Measurements from ENCODE around the gene WAC. TPM values are rescaled to one million over a fixed set of nuclear protein-coding genes. Genes with fewer than 3 reads are reported as not detected.

The WAC gene
- total and polyA plus RNA-seq, 10 of the 15 experiments (the other 5 are each of a cell fraction or from before 2014, with no cell fraction given): 26.5 to 131 (median 69.4) TPM

DNA sequence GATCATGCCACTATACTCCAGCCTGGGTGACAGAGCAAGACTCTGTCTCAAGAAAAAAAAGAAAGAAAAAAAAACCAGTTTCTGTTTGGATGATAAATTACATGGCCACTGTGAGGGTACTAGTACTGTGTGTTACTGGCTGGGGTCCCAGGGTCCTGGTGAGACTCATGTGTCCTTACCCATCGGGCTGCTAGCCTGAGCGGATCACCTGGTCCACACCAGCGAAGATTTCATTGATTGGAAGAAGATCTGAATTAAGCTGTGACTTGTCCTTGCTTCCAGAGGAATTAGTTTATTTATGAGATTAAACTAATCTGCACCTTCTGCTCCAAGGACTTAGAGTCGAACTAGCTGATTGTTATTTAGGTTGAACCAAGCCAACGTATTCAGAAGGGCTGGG, 104.4 kb downstream of the WAC start (continued):
- TF ChIP-seq NFYB (IDR thresholded peaks at IDR 0.05; ENCODE audit: insufficient read depth, low read depth, low read length) (no peak), FOS (IDR thresholded peaks at IDR 0.05; ENCODE audit: borderline replicate concordance, extremely low read depth, insufficient read length) (no peak)

DNA sequence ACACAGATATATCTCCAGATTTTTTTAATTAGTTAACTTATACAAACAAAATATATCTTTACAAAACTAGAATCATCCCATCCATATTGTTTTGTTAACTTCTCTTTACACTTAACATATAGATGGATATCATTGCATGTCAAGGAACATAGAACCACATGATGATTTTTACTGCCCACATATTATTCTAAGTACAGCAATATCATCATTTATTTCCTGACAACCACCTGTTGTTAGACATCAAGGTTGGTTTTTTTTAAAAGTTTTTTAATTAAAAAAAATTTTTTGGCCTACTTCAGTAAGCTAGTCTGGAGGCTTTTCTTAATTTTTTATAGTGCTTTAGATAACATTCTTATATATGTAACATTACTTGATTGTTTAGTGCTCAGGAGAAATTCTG, 105.5 kb downstream of the WAC start:
- POLR2A ChIA-PET: no interaction called here
- SMC1A ChIA-PET (ENCODE audit: uncharacterized antibody, unreplicated experiment): interaction anchor here (1.0 kb wide), 1 partner anchor 8 kb away, joined by 3 read pairs; no protein-coding TSS in a partner anchor
- BruUV-seq (replicated peaks): no TSS peak
- no peak for FAIRE-seq
- no peaks in the 10 kb centered on the region for H3K36me3 ChIP-seq (ENCODE audit: control insufficient read depth in 2 of 2, insufficient read depth in 2 of 2, low read length in 1 of 2)
- H3K79me2 ChIP-seq (ENCODE audit: control insufficient read depth, insufficient read depth, low read length): no peaks in the 10 kb centered on the region
- H3K9me3 ChIP-seq (replicated peaks; ENCODE audit: control insufficient read depth, insufficient read depth, low read length): no peaks in the 10 kb centered on the region
- TF ChIP-seq BMI1 (IDR thresholded peaks at IDR 0.05; ENCODE audit: borderline replicate concordance) (no peak), BCLAF1 (IDR thresholded peaks at IDR 0.05) (no peak), ESRRA (IDR thresholded peaks at IDR 0.05; ENCODE audit: low read length) (no peak), SREBF1 (IDR thresholded peaks at IDR 0.05; ENCODE audit: low read length) (no peak), ATF7 (IDR thresholded peaks at IDR 0.05; ENCODE audit: low read depth) (no peak), TCF7 (IDR thresholded peaks at IDR 0.05; ENCODE audit: borderline replicate concordance) (no peak), JUND (IDR thresholded peaks at IDR 0.05; ENCODE audit: low read depth, low read length) (no peak), RAD21 (IDR thresholded peaks at IDR 0.05; ENCODE audit: insufficient read depth, low read depth, low read length) (no peak), YBX1 (IDR thresholded peaks at IDR 0.05) (no peak), RELA (IDR thresholded peaks at IDR 0.05; ENCODE audit: borderline replicate concordance, partially characterized antibody) (no peak), NFXL1 (IDR thresholded peaks at IDR 0.05; ENCODE audit: borderline replicate concordance) (no peak), MYC (IDR thresholded peaks at IDR 0.05; ENCODE audit: insufficient read depth, insufficient read length, insufficient replicate concordance, low read length, severe bottlenecking) (no peak), LARP7 (IDR thresholded peaks at IDR 0.05) (no peak), SMARCA5 (IDR thresholded peaks at IDR 0.05) (no peak)
- TF ChIP-seq, protein P1, sequence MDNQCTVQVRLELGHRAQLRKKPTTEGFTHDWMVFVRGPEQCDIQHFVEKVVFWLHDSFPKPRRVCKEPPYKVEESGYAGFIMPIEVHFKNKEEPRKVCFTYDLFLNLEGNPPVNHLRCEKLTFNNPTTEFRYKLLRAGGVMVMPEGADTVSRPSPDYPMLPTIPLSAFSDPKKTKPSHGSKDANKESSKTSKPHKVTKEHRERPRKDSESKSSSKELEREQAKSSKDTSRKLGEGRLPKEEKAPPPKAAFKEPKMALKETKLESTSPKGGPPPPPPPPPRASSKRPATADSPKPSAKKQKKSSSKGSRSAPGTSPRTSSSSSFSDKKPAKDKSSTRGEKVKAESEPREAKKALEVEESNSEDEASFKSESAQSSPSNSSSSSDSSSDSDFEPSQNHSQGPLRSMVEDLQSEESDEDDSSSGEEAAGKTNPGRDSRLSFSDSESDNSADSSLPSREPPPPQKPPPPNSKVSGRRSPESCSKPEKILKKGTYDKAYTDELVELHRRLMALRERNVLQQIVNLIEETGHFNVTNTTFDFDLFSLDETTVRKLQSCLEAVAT (IDR thresholded peaks at IDR 0.05): no peak
- H3K4me2 ChIP-seq (ENCODE audit: control insufficient read depth, insufficient read depth): no peak overlapping the region
- no peaks in the 10 kb centered on the region for H4K20me1 ChIP-seq (ENCODE audit: control insufficient read depth, insufficient read depth)
- no peak overlapping the region for H2AFZ ChIP-seq (ENCODE audit: control insufficient read depth, low read depth, low read length)
- DNase-seq (ENCODE audit: low read depth, low spot score): no peak
- in situ Hi-C loops (cut with MboI) (no loop called here), intact Hi-C loops (cut with micrococcal nuclease; ENCODE audit: unreplicated experiment) (no loop called here)
- H3K4me1 ChIP-seq (ENCODE audit: control insufficient read depth, insufficient read depth, low read length): no peaks in the 10 kb centered on the region
- RAD21 ChIA-PET (ENCODE audit: unreplicated experiment): no interaction called here
- no peak overlapping the region for H3K9ac ChIP-seq (ENCODE audit: control insufficient read depth, insufficient read depth, low read length)
- ATAC-seq: no peak
- H3K27ac ChIP-seq (ENCODE audit: control insufficient read depth, insufficient read depth): no peak overlapping the region
- no peak overlapping the region for H3K4me3 ChIP-seq
- no peaks in the 10 kb centered on the region for H3K27me3 ChIP-seq (replicated peaks in 1 of 2; ENCODE audit: control insufficient read depth in 2 of 2, insufficient read depth in 2 of 2, low read length in 1 of 2)
- CTCF ChIA-PET: interaction anchor here (0.6 kb wide), 1 partner anchor 15 kb away, joined by 3 read pairs; no protein-coding TSS in a partner anchor
